ENCODE results near the gene EPS8. TPM values are rescaled to one million over a fixed set of nuclear protein-coding genes. Genes with fewer than 3 reads are reported as not detected.

The EPS8 gene
- total RNA-seq, 1 donor = 100 TPM

- no peak overlapping the region for H3K4me3 ChIP-seq (ENCODE audit: low read depth, low read length)
- TF ChIP-seq CTCF (IDR thresholded peaks at IDR 0.05; ENCODE audit: insufficient read depth, low read depth, low read length) = no peak
- no peak for DNase-seq (ENCODE audit: low read depth)
Measured at GRCh38 chr12:15707516-15708199, 81.5 kb downstream of the EPS8 start.

- no peak for DNase-seq (ENCODE audit: low read depth)
- no peak for TF ChIP-seq CTCF (IDR thresholded peaks at IDR 0.05; ENCODE audit: insufficient read depth, low read depth, low read length)
- H3K4me3 ChIP-seq (ENCODE audit: low read depth, low read length) = no peak overlapping the region
Measured at GRCh38 chr12:15706010-15706676, 83.0 kb downstream of the EPS8 start.

GRCh38 chr12:15705606-15706005 is 83.6 kb downstream of the EPS8 start:
- no peak for DNase-seq (ENCODE audit: low read depth)
- no peak for TF ChIP-seq CTCF (IDR thresholded peaks at IDR 0.05; ENCODE audit: insufficient read depth, low read depth, low read length)
- H3K4me3 ChIP-seq (ENCODE audit: low read depth, low read length) = no peak overlapping the region

- H3K4me3 ChIP-seq (ENCODE audit: low read depth, low read length) = no peak overlapping the region
- no peak for TF ChIP-seq CTCF (IDR thresholded peaks at IDR 0.05; ENCODE audit: insufficient read depth, low read depth, low read length)
- DNase-seq (ENCODE audit: low read depth) = no peak
Measured at GRCh38 chr12:15702276-15702675, 86.9 kb downstream of the EPS8 start.

GRCh38 chr12:15701631-15702156 is 87.5 kb downstream of the EPS8 start:
- H3K4me3 ChIP-seq (ENCODE audit: low read depth, low read length) = peak overlapping the region; percentile 10
- DNase-seq (ENCODE audit: low read depth) = peak; percentile 92
- TF ChIP-seq CTCF (IDR thresholded peaks at IDR 0.05; ENCODE audit: insufficient read depth, low read depth, low read length) = no peak

- no peak for TF ChIP-seq CTCF (IDR thresholded peaks at IDR 0.05; ENCODE audit: insufficient read depth, low read depth, low read length)
- H3K4me3 ChIP-seq (ENCODE audit: low read depth, low read length) = no peak overlapping the region
- peak; percentile 71 for DNase-seq (ENCODE audit: low read depth)
Measured at GRCh38 chr12:15701206-15701605, 88.0 kb downstream of the EPS8 start.
